H1 (cell line): ENCODE measurements around the gene SSC5D.
A peak's percentile ranks its signal among the peaks of the same experiment; 100 is the strongest.

ENCODE experiments used
- BCL11A ChIP-seq, 2 experiments: IDR thresholded peaks; one replicate each; pipeline ENCODE4 v1.6.1; 2011; ENCODE audit warnings: low read depth in 2 of 2, low read length in 2 of 2, mild to moderate bottlenecking in 2 of 2
- CHD2 ChIP-seq: IDR thresholded peaks from 2 replicates; pipeline ENCODE4 v1.6.1; 2012; ENCODE audit warnings: low read length, improper control_type of control experiment
- EP300 ChIP-seq, 2 experiments: IDR thresholded peaks; 1 replicate in 1 of 2; 2 replicates in 1 of 2; pipeline ENCODE4 v1.6.1; 2011 to 2012; ENCODE audit warnings: low read depth in 2 of 2, low read length in 2 of 2, mild to moderate bottlenecking in 2 of 2, borderline replicate concordance in 1 of 2, inconsistent platforms in 1 of 2, moderate library complexity in 1 of 2
- POLR2A ChIP-seq, 2 experiments: IDR thresholded peaks; 1 replicate in 1 of 2; 2 replicates in 1 of 2; pipeline ENCODE4 v1.6.1; 2011; ENCODE audit warnings: low read depth in 2 of 2, low read length in 2 of 2, mild to moderate bottlenecking in 2 of 2; ENCODE audit errors: control extremely low read depth in 1 of 2
- POLR2AphosphoS5 ChIP-seq: IDR thresholded peaks from 2 replicates; pipeline ENCODE4 v1.6.1; 2011; ENCODE audit warnings: low read depth, low read length
- TF ChIP-seq, protein P1 (sequence below), 3 experiments: IDR thresholded peaks; 1 replicate in 2 of 3; 2 replicates in 1 of 3; pipeline versions ENCODE4 v1.5.1 to v1.6.1; 2011; ENCODE audit warnings: low read length in 3 of 3, mild to moderate bottlenecking in 3 of 3, inconsistent platforms in 2 of 3, low read depth in 1 of 3, moderate library complexity in 1 of 3; ENCODE audit not compliant: insufficient read depth in 1 of 3; ENCODE audit errors: control extremely low read depth in 1 of 3

DNA sequence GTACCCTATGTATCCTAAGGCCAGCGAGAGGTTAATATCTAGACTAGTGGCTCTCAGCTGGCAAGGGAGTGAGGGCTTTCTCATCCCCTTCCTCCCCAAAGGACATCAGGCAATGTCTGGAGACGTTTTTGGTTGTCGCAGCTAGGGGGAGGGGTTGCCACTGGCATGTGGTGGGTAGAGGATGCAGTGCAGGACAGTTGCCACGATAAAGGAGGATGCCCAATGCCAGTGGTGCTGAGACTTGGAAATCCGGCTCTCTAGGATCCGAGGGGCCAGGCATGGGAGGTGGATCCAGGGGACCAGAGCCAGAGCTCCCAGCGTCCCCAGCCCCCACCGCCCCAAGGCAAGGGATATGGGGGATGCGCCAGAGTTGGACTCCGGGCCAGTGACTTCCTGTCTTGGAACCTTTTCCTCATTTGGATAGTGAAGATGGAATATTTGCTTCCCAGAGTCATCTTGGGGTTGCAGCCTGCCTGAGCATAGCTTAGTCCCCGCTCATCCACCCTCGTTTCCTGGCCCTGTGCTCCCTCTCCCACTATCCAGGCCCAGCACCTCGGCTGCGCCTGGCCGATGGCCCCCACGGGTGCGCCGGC lies 4.9 kb downstream of the SSC5D start:
- TF ChIP-seq BCL11A (IDR thresholded peaks at IDR 0.05; ENCODE audit: low read depth in 2 of 2, low read length in 2 of 2): no peak
- TF ChIP-seq, protein P1, sequence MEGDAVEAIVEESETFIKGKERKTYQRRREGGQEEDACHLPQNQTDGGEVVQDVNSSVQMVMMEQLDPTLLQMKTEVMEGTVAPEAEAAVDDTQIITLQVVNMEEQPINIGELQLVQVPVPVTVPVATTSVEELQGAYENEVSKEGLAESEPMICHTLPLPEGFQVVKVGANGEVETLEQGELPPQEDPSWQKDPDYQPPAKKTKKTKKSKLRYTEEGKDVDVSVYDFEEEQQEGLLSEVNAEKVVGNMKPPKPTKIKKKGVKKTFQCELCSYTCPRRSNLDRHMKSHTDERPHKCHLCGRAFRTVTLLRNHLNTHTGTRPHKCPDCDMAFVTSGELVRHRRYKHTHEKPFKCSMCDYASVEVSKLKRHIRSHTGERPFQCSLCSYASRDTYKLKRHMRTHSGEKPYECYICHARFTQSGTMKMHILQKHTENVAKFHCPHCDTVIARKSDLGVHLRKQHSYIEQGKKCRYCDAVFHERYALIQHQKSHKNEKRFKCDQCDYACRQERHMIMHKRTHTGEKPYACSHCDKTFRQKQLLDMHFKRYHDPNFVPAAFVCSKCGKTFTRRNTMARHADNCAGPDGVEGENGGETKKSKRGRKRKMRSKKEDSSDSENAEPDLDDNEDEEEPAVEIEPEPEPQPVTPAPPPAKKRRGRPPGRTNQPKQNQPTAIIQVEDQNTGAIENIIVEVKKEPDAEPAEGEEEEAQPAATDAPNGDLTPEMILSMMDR (IDR thresholded peaks at IDR 0.05; ENCODE audit: control extremely low read depth in 1 of 3, insufficient read depth in 1 of 3, low read depth in 1 of 3, low read length in 3 of 3): peak in 2 of 3 experiments; percentile 4 to 7; a peak in 2 of 4 replicates
- no peak for TF ChIP-seq CHD2
- no peak for TF ChIP-seq POLR2A (IDR thresholded peaks at IDR 0.05; ENCODE audit: control extremely low read depth in 1 of 2, low read depth in 2 of 2, low read length in 2 of 2)
- TF ChIP-seq EP300 (IDR thresholded peaks at IDR 0.05; ENCODE audit: borderline replicate concordance in 1 of 2, low read depth in 2 of 2, low read length in 2 of 2): no peak
- no peak for TF ChIP-seq POLR2AphosphoS5
